ENCODE measurements around the gene TACC3.
A peak's percentile ranks its signal among the peaks of the same experiment; 100 is the strongest.

Gene TACC3

GRCh38 chr4:1713003-1713851 lies 8.1 kb upstream of the TACC3 start:
- H3K4me1 Mint-ChIP-seq (ENCODE audit: low read depth): peaks cover 57% of the 10 kb centered on the region

GRCh38 chr4:1714303-1715001 lies 6.9 kb upstream of the TACC3 start:
- Mint-ChIP-seq H3K4me3 (peak overlapping the region; percentile 99), H3K27me3 (ENCODE audit: low read depth) (no peaks in the 10 kb centered on the region), H3K9me3 (no peaks in the 10 kb centered on the region), H3K4me1 (ENCODE audit: low read depth) (peaks cover 49% of the 10 kb centered on the region), H3K27ac (peak overlapping the region; percentile 45), H3K36me3 (ENCODE audit: low read depth) (peaks cover 22% of the 10 kb centered on the region)

More at GRCh38 chr4:1713003-1713851, 8.1 kb upstream of the TACC3 start:
- H3K27ac Mint-ChIP-seq: peak overlapping the region; percentile 95
- no peaks in the 10 kb centered on the region for H3K9me3 Mint-ChIP-seq
- no peaks in the 10 kb centered on the region for H3K27me3 Mint-ChIP-seq (ENCODE audit: low read depth)
- peaks cover 26% of the 10 kb centered on the region for H3K36me3 Mint-ChIP-seq (ENCODE audit: low read depth)
- peak overlapping the region; percentile 99 for H3K4me3 Mint-ChIP-seq

GRCh38 chr4:1715002-1715758 lies 6.1 kb upstream of the TACC3 start:
- H3K27ac Mint-ChIP-seq: peak overlapping the region; percentile 59
- peak overlapping the region; percentile 99 for H3K4me3 Mint-ChIP-seq
- peaks cover 50% of the 10 kb centered on the region for H3K4me1 Mint-ChIP-seq (ENCODE audit: low read depth)
- no peaks in the 10 kb centered on the region for H3K9me3 Mint-ChIP-seq
- H3K36me3 Mint-ChIP-seq (ENCODE audit: low read depth): peaks cover 18% of the 10 kb centered on the region
- H3K27me3 Mint-ChIP-seq (ENCODE audit: low read depth): no peaks in the 10 kb centered on the region

- no peaks in the 10 kb centered on the region for H3K9me3 Mint-ChIP-seq
- no peak overlapping the region for H3K4me3 Mint-ChIP-seq
- no peaks in the 10 kb centered on the region for H3K27me3 Mint-ChIP-seq (ENCODE audit: low read depth)
- H3K36me3 Mint-ChIP-seq (ENCODE audit: low read depth): peaks cover 13% of the 10 kb centered on the region
- no peak overlapping the region for H3K27ac Mint-ChIP-seq
- peaks cover 43% of the 10 kb centered on the region for H3K4me1 Mint-ChIP-seq (ENCODE audit: low read depth)
These were observed 5.0 kb upstream of the TACC3 start for GRCh38 chr4:1716065-1716945.

- no peak overlapping the region for H3K27ac Mint-ChIP-seq
- H3K4me1 Mint-ChIP-seq (ENCODE audit: low read depth): peaks cover 45% of the 10 kb centered on the region
These were observed 3.9 kb upstream of the TACC3 start for GRCh38 chr4:1717129-1718094.

GRCh38 chr4:1718095-1718850 lies 3.0 kb upstream of the TACC3 start:
- H3K27ac Mint-ChIP-seq: peak overlapping the region; percentile 57
- H3K27me3 Mint-ChIP-seq (ENCODE audit: low read depth): no peaks in the 10 kb centered on the region
- peaks cover 50% of the 10 kb centered on the region for H3K4me1 Mint-ChIP-seq (ENCODE audit: low read depth)
- H3K4me3 Mint-ChIP-seq: peak overlapping the region; percentile 59
- no peaks in the 10 kb centered on the region for H3K9me3 Mint-ChIP-seq
- H3K36me3 Mint-ChIP-seq (ENCODE audit: low read depth): peaks cover 14% of the 10 kb centered on the region

More at GRCh38 chr4:1717129-1718094, 3.9 kb upstream of the TACC3 start:
- Mint-ChIP-seq H3K9me3 (no peaks in the 10 kb centered on the region), H3K36me3 (ENCODE audit: low read depth) (peaks cover 11% of the 10 kb centered on the region), H3K27me3 (ENCODE audit: low read depth) (no peaks in the 10 kb centered on the region), H3K4me3 (no peak overlapping the region)

- Mint-ChIP-seq H3K4me1 (ENCODE audit: low read depth) (peaks cover 43% of the 10 kb centered on the region), H3K36me3 (ENCODE audit: low read depth) (peaks cover 27% of the 10 kb centered on the region), H3K27ac (peak overlapping the region; percentile 91), H3K4me3 (peak overlapping the region; percentile 90), H3K27me3 (ENCODE audit: low read depth) (no peaks in the 10 kb centered on the region), H3K9me3 (no peaks in the 10 kb centered on the region)
These were observed 948 bp upstream of the TACC3 start for GRCh38 chr4:1720163-1720983.

GRCh38 chr4:1721666-1722550 lies 587 bp downstream of the TACC3 start:
- H3K27me3 Mint-ChIP-seq (ENCODE audit: low read depth): no peaks in the 10 kb centered on the region
- H3K4me3 Mint-ChIP-seq: peak overlapping the region; percentile 95
- peak overlapping the region; percentile 97 for H3K27ac Mint-ChIP-seq
- peaks cover 45% of the 10 kb centered on the region for H3K4me1 Mint-ChIP-seq (ENCODE audit: low read depth)
- peaks cover 37% of the 10 kb centered on the region for H3K36me3 Mint-ChIP-seq (ENCODE audit: low read depth)
- H3K9me3 Mint-ChIP-seq: no peaks in the 10 kb centered on the region

GRCh38 chr4:1722551-1723118 lies 1.3 kb downstream of the TACC3 start:
- Mint-ChIP-seq H3K4me1 (ENCODE audit: low read depth) (peaks cover 45% of the 10 kb centered on the region), H3K27me3 (ENCODE audit: low read depth) (no peaks in the 10 kb centered on the region)

GRCh38 chr4:1723131-1723801 lies 1.9 kb downstream of the TACC3 start:
- Mint-ChIP-seq H3K27me3 (ENCODE audit: low read depth) (no peaks in the 10 kb centered on the region), H3K9me3 (no peaks in the 10 kb centered on the region), H3K36me3 (ENCODE audit: low read depth) (peaks cover 46% of the 10 kb centered on the region), H3K4me3 (peak overlapping the region; percentile 95), H3K27ac (peak overlapping the region; percentile 97), H3K4me1 (ENCODE audit: low read depth) (peaks cover 43% of the 10 kb centered on the region)

More at GRCh38 chr4:1722551-1723118, 1.3 kb downstream of the TACC3 start:
- peak overlapping the region; percentile 95 for H3K4me3 Mint-ChIP-seq
- H3K27ac Mint-ChIP-seq: peak overlapping the region; percentile 97
- H3K36me3 Mint-ChIP-seq (ENCODE audit: low read depth): peaks cover 43% of the 10 kb centered on the region
- no peaks in the 10 kb centered on the region for H3K9me3 Mint-ChIP-seq
